Cardiac muscle cell (in vitro differentiated cells and primary cell): ENCODE results near the gene CD53. TPM values are rescaled to one million over a fixed set of nuclear protein-coding genes. Genes with fewer than 3 reads are reported as not detected.

Experiments
- DNase-seq, 2 donors: peaks; one replicate each; pipeline versions ENCODE4 v3.0.0 to v3.0.0-alpha.2; 2010 to 2017; ENCODE audit warnings: low read depth in 1 of 2, low spot score in 1 of 2
- H3K27ac ChIP-seq: fragments of 200-600 bp; sonication (generic); 2 replicates; pipeline ENCODE4 v1.5.1; 2016
- H3K27me3 ChIP-seq: fragments of 200-600 bp; sonication (generic); 2 replicates; pipeline ENCODE4 v1.6.0; 2016; ENCODE audit warnings: control low read depth
- H3K36me3 ChIP-seq: fragments of 200-600 bp; sonication (generic); 2 replicates; pipeline ENCODE4 v1.5.1; 2016; ENCODE audit warnings: control low read depth
- H3K4me1 ChIP-seq: fragments of 200-600 bp; sonication (generic); 2 replicates; pipeline ENCODE4 v1.8.1; 2017; ENCODE audit warnings: low read depth, mild to moderate bottlenecking, mixed run types
- H3K4me3 ChIP-seq: fragments of 200-600 bp; sonication (generic); 2 replicates; pipeline ENCODE4 v1.5.1; 2016; ENCODE audit warnings: mild to moderate bottlenecking
- H3K9me3 ChIP-seq: fragments of 200-600 bp; sonication (generic); 2 replicates; pipeline ENCODE4 v1.5.1; 2017; ENCODE audit warnings: low read depth, mild to moderate bottlenecking, control low read depth
- polyA plus RNA-seq: library from polyadenylated mRNA; unstranded; fragments of >200 nt; fragmentation: Nextera tagmentation; extraction: Ambion mirVana; gene quantifications from 2 replicates; pipeline ENCODE4 v1.2.1, GENCODE V29; 2016
- total RNA-seq: library from RNA; depleted of rRNA; stranded (reverse); fragments of >200 nt; gene quantifications from 2 replicates; pipeline ENCODE4 v1.2.3, GENCODE V29; 2016
- TF ChIP-seq, protein P1 (sequence below): IDR thresholded peaks from 2 replicates; pipeline ENCODE4 v1.5.1; 2012; ENCODE audit warnings: low read depth, mild to moderate bottlenecking, low read length

The CD53 gene
- total and polyA plus RNA-seq, 2 experiments from 2014 or later = not detected

DNA sequence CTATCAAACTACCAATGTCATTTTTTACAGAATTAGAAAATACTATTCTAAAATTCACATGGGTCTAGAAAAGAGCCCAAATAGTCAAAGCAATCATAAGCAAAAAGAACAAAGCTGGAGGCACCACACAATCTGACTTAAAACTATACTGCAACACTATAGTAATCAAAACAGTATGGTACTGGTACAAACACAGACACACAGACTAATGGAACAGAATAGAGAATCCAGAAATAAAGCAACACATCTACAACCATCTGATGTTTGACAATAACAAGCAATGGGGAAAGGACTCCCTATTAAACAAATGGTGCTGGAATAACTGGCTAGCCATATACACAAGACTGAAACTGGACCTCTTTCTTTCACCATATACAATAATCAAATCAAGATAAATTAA is 39.8 kb downstream of the CD53 start:
- H3K36me3 ChIP-seq = no peaks in the 10 kb centered on the region
- no peaks in the 10 kb centered on the region for H3K9me3 ChIP-seq
- no peak overlapping the region for H3K4me3 ChIP-seq
- no peaks in the 10 kb centered on the region for H3K4me1 ChIP-seq
- TF ChIP-seq, protein P1, sequence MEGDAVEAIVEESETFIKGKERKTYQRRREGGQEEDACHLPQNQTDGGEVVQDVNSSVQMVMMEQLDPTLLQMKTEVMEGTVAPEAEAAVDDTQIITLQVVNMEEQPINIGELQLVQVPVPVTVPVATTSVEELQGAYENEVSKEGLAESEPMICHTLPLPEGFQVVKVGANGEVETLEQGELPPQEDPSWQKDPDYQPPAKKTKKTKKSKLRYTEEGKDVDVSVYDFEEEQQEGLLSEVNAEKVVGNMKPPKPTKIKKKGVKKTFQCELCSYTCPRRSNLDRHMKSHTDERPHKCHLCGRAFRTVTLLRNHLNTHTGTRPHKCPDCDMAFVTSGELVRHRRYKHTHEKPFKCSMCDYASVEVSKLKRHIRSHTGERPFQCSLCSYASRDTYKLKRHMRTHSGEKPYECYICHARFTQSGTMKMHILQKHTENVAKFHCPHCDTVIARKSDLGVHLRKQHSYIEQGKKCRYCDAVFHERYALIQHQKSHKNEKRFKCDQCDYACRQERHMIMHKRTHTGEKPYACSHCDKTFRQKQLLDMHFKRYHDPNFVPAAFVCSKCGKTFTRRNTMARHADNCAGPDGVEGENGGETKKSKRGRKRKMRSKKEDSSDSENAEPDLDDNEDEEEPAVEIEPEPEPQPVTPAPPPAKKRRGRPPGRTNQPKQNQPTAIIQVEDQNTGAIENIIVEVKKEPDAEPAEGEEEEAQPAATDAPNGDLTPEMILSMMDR = no peak
- H3K27ac ChIP-seq = no peak overlapping the region
- no peaks in the 10 kb centered on the region for H3K27me3 ChIP-seq
- DNase-seq = no peak

DNA sequence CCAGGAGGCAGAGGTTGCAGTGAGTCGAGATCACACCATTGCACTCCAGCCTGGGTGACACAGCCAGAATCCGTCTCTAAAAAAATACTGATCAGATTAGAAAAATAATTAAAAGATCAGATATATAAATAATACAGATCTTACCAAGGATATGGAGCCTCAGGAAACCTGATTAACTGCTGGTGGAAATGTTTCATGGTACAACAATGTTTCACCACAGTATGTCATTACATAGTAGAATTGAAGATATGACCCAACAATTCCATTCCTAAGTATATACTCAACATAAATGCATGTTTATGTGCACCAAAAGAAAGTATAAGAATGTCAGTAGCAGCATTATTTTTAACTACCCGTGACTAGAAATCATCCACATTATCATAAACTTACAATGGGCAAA is 41.7 kb downstream of the CD53 start:
- Histone ChIP-seq H3K27me3 (no peaks in the 10 kb centered on the region), H3K27ac (no peak overlapping the region), H3K36me3 (no peaks in the 10 kb centered on the region), H3K4me1 (no peaks in the 10 kb centered on the region), H3K9me3 (no peaks in the 10 kb centered on the region), H3K4me3 (no peak overlapping the region)
- DNase-seq = no peak
- TF ChIP-seq, protein P1 = no peak

DNA sequence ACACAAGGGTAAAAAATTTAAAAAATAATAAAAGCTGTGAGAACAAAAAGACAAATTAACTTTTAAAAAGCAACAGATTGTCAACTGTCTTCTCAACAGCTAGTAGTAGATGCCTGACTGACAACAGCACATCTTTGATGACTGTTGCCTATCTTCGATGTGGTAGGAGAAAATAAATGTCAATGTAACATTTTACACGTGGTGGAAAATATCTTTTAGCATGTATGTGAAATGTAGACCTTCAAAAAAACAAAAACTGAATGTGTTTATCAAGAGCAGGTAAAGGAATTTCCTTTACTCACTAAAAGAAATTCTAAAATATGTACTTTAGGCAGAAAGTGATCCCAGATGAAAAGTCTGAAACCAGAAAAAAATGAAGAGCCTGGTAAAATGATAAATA is 42.9 kb downstream of the CD53 start:
- DNase-seq = no peak
- Histone ChIP-seq H3K27ac (no peak overlapping the region), H3K36me3 (no peaks in the 10 kb centered on the region), H3K4me3 (no peak overlapping the region), H3K27me3 (no peaks in the 10 kb centered on the region), H3K4me1 (no peaks in the 10 kb centered on the region), H3K9me3 (no peaks in the 10 kb centered on the region)
- TF ChIP-seq, protein P1 = no peak

DNA sequence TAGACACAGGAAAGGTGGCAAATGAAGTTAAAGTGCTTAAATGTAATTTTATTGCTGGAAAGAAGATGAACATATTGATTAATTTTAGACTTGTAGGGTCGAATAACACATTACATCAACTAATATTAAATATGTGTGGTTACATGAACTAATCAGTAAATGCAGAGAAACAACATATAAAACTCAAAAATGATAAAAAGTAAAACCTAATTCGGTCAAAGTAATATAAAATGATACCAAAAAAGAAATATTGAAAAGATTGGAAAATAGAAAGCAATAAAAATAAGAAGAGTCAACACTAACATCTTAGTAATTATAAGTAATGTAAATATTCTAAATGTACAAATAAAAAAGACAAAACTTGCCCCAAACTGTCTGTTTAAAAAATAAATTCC is 43.3 kb downstream of the CD53 start:
- H3K27me3 ChIP-seq = no peaks in the 10 kb centered on the region
- TF ChIP-seq, protein P1 = no peak
- H3K9me3 ChIP-seq = no peaks in the 10 kb centered on the region
- DNase-seq = no peak
- no peaks in the 10 kb centered on the region for H3K4me1 ChIP-seq
- no peak overlapping the region for H3K27ac ChIP-seq
- H3K4me3 ChIP-seq = no peak overlapping the region
- no peaks in the 10 kb centered on the region for H3K36me3 ChIP-seq

DNA sequence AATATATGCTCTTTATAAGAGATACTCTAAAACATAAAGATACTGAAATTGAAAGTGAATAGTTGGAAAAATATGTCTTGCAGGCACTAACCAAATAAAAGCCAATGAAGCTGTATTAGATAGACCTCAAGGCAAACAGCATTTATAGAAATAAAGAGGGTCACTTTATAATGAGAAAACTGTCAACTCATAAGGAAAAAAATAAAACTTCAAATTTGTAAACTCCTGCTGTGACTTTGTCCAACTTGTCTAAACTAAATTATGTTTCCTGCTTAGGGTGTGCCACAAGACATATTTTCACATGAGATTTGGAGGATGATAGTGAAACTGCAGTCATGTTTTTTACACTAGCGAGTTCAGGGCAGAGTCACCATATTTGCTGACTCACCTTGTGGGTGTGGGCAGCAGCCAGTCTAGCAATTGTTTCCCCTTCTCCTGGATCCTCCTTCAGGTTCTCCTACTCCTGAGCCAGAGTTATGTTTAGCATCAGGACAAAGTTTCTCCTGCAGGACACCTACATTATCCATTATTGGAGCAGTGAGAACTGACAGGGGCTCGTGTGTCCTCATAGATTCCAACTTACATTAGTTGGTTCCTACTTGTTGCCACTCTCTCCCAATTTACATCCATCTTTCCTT is 43.8 kb downstream of the CD53 start:
- H3K36me3 ChIP-seq = no peaks in the 10 kb centered on the region
- H3K9me3 ChIP-seq = no peaks in the 10 kb centered on the region
- TF ChIP-seq, protein P1 = no peak
- H3K4me1 ChIP-seq = no peaks in the 10 kb centered on the region
- peak in 1 of 2 donors; percentile 20 for DNase-seq
- no peak overlapping the region for H3K4me3 ChIP-seq
- no peaks in the 10 kb centered on the region for H3K27me3 ChIP-seq
- H3K27ac ChIP-seq = no peak overlapping the region
